GM21367 (cell line): Measurements from ENCODE around the gene TIMM8A.

Experiments
- ATAC-seq: cut with Tn5 transposase; IDR thresholded peaks from one replicate; pipeline ENCODE4 v1.9.1; 2021; ENCODE audit not compliant: unreplicated experiment

Gene TIMM8A, protein sequence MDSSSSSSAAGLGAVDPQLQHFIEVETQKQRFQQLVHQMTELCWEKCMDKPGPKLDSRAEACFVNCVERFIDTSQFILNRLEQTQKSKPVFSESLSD

DNA sequence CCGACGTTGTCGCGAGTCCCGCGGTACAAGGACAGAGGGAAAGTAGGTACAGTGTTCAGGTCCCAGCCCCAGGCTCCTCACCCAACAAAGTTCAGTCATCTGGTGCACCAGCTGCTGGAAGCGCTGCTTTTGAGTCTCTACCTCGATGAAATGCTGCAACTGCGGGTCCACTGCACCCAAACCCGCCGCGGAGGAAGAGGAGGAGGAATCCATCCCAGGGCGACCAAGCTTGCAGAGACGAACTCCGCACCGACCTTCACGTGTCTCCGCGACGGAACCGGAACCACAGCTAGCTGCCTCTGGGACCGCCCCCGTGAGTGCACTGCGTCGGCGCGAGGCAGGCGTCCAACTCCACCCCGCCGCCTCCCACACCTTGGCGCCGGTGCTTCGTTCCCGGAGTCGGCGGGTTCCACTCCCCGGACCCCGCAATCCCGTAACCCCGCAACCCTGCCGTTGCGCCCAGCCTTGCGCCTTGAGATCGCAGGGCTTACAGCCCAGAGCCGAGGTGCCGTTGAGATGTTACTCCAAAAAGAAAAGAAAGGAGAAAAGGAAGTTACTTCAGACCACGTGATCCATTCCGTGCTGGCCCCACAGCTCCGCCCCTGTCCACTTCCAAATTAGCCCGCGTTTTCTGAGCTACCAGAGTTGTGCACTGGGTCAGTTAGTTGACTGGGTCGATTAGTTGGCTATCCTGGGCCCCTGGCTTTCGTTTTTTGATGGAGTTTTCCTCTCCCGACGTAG is at the start of gene TIMM8A:
Gene TIMM8A, minus strand, starts transcription at position 291 of the 741 bp plus-strand sequence. Its CDS starts 78 bp downstream, at position 213.
- peak; percentile 97 for ATAC-seq

- no peak for ATAC-seq
Measured at GRCh38 chrX:101397779-101398178, 49.2 kb upstream of the TIMM8A start.

DNA sequence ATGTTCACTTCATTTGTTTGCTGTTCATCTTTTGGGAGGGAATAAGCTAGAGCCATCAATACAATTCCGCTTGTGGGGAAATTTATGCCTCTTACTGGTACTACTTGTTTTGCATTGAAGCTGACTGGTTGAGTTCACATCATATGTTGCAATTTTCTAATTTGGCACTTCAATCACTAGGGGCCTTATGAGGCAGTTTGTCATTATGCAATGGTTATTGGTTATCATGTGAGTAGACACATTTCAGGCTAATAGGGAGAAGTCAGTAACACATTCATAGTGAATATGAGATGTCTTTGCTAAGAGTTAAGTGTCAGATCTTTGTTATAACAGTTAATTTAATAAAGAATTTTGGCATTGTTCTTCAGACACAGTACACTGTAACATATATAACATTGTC is 47.2 kb upstream of the TIMM8A start:
- ATAC-seq, result no peak

DNA sequence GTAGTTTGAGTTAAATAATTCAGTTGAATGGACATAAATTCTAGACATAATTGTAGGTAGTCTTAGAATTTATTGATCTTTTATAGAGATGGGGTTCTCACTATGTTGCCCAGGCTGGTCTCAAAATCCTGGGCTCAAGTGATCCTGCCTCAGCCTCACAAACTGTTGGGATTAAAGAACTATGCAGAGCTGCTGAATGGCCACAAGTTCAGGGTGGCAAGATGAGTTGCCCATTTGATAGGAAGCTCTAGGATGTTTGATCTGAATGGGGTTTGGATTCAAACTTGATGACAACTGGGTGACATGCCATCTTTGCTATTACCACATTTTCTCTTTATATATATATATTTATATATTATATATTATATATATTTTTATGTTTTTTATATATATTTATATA is 45.8 kb upstream of the TIMM8A start:
- no peak for ATAC-seq

DNA sequence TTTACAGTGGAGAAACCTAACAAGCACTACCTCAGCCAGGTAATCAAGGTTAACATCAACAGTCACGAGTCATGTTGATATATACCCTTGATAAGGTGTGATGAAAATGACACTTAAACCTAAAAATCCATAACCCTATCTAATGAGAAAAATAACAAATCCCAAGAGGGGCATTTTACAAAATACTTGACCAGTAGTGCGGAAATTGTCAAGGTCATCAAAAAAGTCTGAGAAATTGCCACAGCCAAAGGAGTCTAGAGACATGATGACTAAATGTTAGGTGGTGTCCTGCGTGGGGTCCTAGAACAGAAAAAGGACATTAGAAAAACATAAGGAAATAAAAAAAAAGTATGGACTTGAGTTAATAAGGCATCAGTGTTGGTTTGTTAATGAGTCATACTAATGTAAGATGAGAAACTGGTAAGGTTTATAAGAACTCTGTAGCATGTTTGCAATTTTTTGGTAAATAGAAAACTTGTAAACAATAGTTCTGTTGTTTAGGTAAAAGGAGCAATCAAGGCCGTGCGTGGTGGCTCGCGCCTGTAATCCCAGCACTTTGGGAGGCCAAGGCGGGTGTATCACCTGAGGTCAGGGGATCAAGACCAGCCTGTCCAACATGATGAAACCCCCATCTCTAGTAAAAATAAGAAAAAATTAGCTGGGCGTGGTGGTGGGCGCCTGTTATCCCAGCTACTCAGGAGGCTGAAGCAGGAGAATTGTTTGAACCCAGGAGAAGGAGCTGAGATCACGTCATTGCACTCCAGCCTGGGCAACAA is 45.2 kb upstream of the TIMM8A start:
- no peak for ATAC-seq

- no peak for ATAC-seq
Measured at GRCh38 chrX:101391831-101392230, 43.3 kb upstream of the TIMM8A start.

- peak; percentile 84 for ATAC-seq
Measured at GRCh38 chrX:101390664-101391525, 42.4 kb upstream of the TIMM8A start, which contains the start of gene RPL36A. Gene RPL36A, plus strand, starts transcription at chrX:101391011. Its CDS starts 33 bp downstream, at chrX:101391044.

DNA sequence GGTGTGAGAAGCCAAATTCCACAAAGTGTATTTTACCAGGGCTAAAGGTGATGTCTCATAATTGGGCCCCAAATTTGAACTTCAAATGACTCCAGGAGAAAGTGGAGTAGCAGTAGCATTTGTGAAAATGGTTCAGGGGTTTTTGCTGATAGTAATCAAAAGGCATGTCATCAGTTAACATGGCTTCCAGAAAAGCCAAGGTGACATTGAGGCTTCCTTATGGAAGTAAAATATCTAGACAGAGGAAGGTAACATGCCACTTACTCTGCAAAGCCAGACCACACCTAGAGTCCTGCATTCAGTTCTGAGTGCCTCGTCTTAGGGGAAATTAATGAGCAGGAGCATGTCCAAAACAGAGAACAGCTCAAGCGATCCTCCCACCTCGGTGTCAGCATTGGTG is 40.1 kb upstream of the TIMM8A start:
- ATAC-seq, result no peak

- ATAC-seq, result no peak
Measured at GRCh38 chrX:101386542-101386885, 38.0 kb upstream of the TIMM8A start.

DNA sequence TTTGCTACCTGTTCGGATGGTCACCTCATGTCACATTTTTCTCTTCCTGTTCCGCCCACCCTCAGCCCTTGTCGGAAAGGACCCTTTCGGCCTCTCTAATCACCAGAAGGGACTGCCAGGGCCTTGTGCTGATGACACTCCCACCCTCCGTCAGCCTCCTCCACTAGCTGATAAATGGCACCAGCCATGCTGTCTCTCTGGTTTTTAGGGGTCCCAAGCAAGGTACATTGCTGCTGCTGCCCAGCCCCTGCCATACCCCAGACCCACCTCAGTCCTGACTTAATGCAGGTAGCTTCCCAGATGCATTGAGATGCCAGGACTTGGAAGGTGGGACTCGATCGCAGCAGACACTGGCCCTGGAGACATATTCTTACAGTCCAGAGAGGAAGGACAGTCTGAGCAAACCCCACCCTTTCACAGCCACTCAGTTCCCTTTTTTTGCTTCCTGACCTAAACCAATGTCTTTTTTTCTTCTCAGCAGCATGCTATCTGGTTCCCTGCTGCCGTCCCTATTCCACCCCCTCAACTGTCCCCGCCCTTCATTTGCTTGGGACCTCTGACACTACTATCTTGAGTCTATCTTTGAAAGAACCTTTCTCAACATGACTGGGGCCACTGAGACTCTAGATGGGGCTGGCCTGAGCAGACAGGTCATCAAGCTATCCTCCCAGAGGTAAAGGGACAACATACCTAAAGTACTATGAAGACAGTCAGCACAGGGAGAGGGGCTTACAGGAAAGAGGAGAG is 37.4 kb upstream of the TIMM8A start, which contains the start of gene BTK:
Gene BTK, minus strand, starts transcription at position 397 of the 747 bp plus-strand sequence. CDS start 10,907 bp downstream, outside the sequence.
- peak; percentile 63 for ATAC-seq

GRCh38 chrX:101385026-101385684 is 36.6 kb upstream of the TIMM8A start:
- no peak for ATAC-seq

- peak; percentile 78 for ATAC-seq
Measured at GRCh38 chrX:101383679-101384205, 35.2 kb upstream of the TIMM8A start.

DNA sequence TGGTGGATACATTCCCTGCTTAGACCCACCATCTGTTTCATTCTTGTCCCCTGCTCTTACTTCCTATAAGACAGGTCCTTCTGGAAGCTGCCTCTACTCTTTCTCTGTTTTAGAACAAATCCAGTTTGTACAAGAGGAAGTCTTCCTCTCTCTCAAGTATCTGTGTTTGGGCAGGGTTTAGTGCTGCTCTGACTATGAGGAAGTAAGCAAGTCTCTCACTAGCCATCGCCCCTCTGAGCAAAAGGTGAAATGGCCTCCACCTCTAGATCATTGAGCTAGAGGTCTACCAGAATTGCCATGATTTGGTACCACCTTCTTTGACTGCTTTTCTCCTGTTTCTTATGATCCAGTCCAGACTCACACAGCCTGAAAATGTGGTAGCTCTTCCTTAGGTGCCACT is 29.0 kb upstream of the TIMM8A start:
- ATAC-seq, result no peak

GRCh38 chrX:101370888-101371504 is 22.5 kb upstream of the TIMM8A start:
- ATAC-seq, result peak; percentile 64

DNA sequence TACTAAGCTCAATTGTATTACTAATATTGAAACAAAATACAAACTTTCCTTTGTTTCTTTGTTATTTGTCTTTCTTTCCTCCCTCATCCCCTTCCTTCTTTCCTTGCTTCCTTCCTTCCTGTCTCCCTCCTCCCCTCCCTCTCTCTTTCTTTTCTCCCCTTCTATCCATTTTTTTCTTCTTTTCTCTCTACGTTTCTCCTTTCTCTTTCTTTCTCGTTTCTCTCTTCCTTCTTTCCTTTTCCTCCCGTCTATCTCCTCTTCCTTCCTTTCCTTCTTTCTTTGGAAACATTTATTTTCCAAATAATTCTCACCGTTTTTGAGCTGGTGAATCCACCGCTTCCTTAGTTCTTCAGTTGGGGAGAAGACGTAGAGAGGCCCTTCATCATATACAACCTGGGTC is 21.1 kb upstream of the TIMM8A start:
- no peak for ATAC-seq

- ATAC-seq, result no peak
Measured at GRCh38 chrX:101368800-101369199, 20.3 kb upstream of the TIMM8A start.

- no peak for ATAC-seq
Measured at GRCh38 chrX:101365301-101365795, 16.8 kb upstream of the TIMM8A start.

DNA sequence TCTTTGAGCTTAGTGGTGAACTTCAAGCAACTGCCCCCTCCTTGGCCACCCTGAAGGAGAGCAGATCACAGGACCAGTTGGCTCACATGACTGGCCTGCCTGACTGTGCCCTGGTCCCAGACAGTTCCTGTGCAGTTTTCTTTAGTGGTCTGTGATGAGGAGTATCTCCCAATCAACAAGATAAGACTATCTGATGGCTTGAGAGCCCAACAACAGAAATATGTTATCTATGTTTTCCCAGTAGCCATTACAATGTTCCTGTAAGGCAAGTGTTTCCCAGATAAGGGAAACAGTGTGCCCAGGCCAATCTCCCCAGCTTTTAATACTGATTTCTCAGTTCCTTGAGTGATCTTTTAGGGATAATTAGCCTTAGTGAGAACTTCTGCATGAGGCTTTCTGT is 14.2 kb upstream of the TIMM8A start:
- no peak for ATAC-seq

DNA sequence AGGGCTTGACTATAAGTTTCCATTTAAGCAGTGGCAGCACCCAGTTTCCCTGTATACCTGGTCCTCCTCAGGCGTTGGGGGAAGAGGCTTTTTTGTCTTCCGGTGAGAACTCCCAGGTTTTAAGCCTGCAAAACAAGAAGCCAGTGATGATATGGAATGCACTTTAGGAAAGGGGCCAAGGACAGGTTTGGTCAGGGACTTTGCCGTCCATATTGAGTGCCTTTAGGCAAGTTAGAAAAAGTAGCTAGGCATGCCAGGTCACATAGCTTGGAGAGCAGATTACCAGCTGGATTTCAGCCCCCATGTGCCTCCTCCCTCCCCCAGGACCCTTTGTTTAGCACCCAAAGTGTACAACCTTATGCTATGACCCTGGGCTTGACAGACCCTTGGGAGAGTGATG is 13.6 kb upstream of the TIMM8A start:
- no peak for ATAC-seq
